K562 (cell line): ENCODE results near the gene RNF19B. TPM values are rescaled to one million over a fixed set of nuclear protein-coding genes. Genes with fewer than 3 reads are reported as not detected.

Experiments used
- ATAC-seq: fragments of 200-7000 bp; cut with Tn5 transposase; 3 replicates; pipeline ENCODE4 v1.9.1; 2020; ENCODE audit warnings: moderate library complexity
- BruUV-seq: library from RNA; stranded (reverse); fragments of 400-500 nt; replicated peaks from 2 replicates; lab custom pipeline; 2021; lab: Mats Ljungman, UMichigan
- CTCF ChIA-PET: fragments of 300-600 bp; formaldehyde crosslinking; extraction: SDS; loops from one replicate; lab custom pipeline; 2021; ENCODE audit warnings: low intra/inter-chr PET ratio; lab: Yijun Ruan, JAX
- POLR2A ChIA-PET: fragments of 300-600, 350-650 bp; sonication (Branson Sonifier 250); formaldehyde crosslinking; extraction: SDS; loops from one replicate; lab custom pipeline; 2021; ENCODE audit warnings: antibody characterized with exemption, inconsistent platforms; lab: Yijun Ruan, JAX
- DNase-seq, 4 experiments: peaks; one replicate each; pipeline versions ENCODE4 v3.0.0 to v3.0.0-alpha.2; 2011 to 2018; ENCODE audit warnings: low spot score in 3 of 4, mixed read lengths in 3 of 4; ENCODE audit errors: extremely low read depth in 1 of 4
- FAIRE-seq: peaks from 2 replicates; lab custom pipeline; 2011; peaks lifted over from hg19 to GRCh38; lab: Jason Lieb, UNC
- H2AFZ ChIP-seq: 2 replicates; pipeline ENCODE4 v1.6.0; 2011; ENCODE audit warnings: low read depth, low read length, control low read depth, inconsistent platforms
- H3K27ac ChIP-seq: fragments of 200-600 bp; 3 replicates; pipeline ENCODE4 v1.8.0; 2011; ENCODE audit warnings: low read depth, mild to moderate bottlenecking, control low read depth, inconsistent platforms, low read length, moderate library complexity, mixed read lengths; ENCODE audit errors: extremely low read depth
- H3K27me3 ChIP-seq, 2 experiments: fragments of 300-600 bp in 1 of 2; 2 replicates in 1 of 2; 3 replicates in 1 of 2; pipeline versions ENCODE4 v1.6.0 to v1.8.0; 2011; ENCODE audit warnings: inconsistent platforms in 2 of 2, low read length in 2 of 2, mild to moderate bottlenecking in 1 of 2, mixed read lengths in 1 of 2, moderate library complexity in 1 of 2; ENCODE audit not compliant: control insufficient read depth in 2 of 2, insufficient read depth in 2 of 2
- H3K36me3 ChIP-seq: fragments of 300-600 bp; 3 replicates; pipeline ENCODE4 v1.8.0; 2011; ENCODE audit warnings: mild to moderate bottlenecking, low read length, inconsistent platforms; ENCODE audit not compliant: control insufficient read depth, insufficient read depth
- H3K4me1 ChIP-seq, 2 experiments: fragments of 200-600 bp in 1 of 2; replicated peaks in 1 of 2; 2 replicates in 1 of 2; 3 replicates in 1 of 2; pipeline versions ENCODE4 v1.5.1 to v1.8.0; 2011; ENCODE audit warnings: inconsistent platforms in 2 of 2, low read length in 2 of 2, mild to moderate bottlenecking in 1 of 2, mixed read lengths in 1 of 2, moderate library complexity in 1 of 2; ENCODE audit not compliant: control insufficient read depth in 2 of 2, insufficient read depth in 2 of 2
- H3K4me2 ChIP-seq: 2 replicates; pipeline ENCODE4 v1.6.1; 2011; ENCODE audit warnings: low read length, control low read depth, inconsistent platforms, mixed read lengths; ENCODE audit not compliant: insufficient read depth
- H3K4me3 ChIP-seq: fragments of 200-600 bp; sonication (generic), shearing (Covaris generic); 2 replicates; pipeline ENCODE4 v1.5.1; 2016; ENCODE audit warnings: control low read depth, inconsistent platforms
- H3K79me2 ChIP-seq: fragments of 200-600 bp; 3 replicates; pipeline ENCODE4 v1.8.0; 2011; ENCODE audit warnings: low read length, inconsistent platforms; ENCODE audit not compliant: control insufficient read depth, insufficient read depth
- H3K9ac ChIP-seq, 2 experiments: 2 replicates each; pipeline versions ENCODE4 v1.6.0 to v1.6.1; 2011; ENCODE audit warnings: low read depth in 2 of 2, low read length in 2 of 2, control low read depth in 1 of 2, inconsistent platforms in 1 of 2, mild to moderate bottlenecking in 1 of 2, mixed read lengths in 1 of 2; ENCODE audit not compliant: insufficient read depth in 1 of 2
- H3K9me1 ChIP-seq: one replicate; pipeline ENCODE4 v1.6.0; 2011; ENCODE audit warnings: inconsistent platforms, mild to moderate bottlenecking, low read length, moderate library complexity; ENCODE audit not compliant: control insufficient read depth, insufficient read depth
- H3K9me3 ChIP-seq: replicated peaks from 2 replicates; pipeline ENCODE4 v1.5.1; 2011; ENCODE audit warnings: low read depth, low read length, inconsistent platforms; ENCODE audit not compliant: control insufficient read depth, insufficient read depth
- H4K20me1 ChIP-seq: replicated peaks from 2 replicates; pipeline ENCODE4 v1.6.1; 2011; ENCODE audit warnings: low read length, inconsistent platforms, mixed read lengths; ENCODE audit not compliant: control insufficient read depth, insufficient read depth
- ARNT ChIP-seq, 2 experiments: fragments of 450-650 bp; IDR thresholded peaks; 2 replicates each; pipeline ENCODE4 v1.6.1; 2016; ENCODE audit warnings: mild to moderate bottlenecking in 1 of 2
- CSDE1 ChIP-seq, 2 experiments: fragments of 450-650 bp; IDR thresholded peaks; 2 replicates each; pipeline ENCODE4 v1.6.1; 2016; ENCODE audit warnings: mild to moderate bottlenecking in 1 of 2
- DPF2 ChIP-seq: fragments of 450-650 bp; IDR thresholded peaks from 2 replicates; pipeline ENCODE4 v1.6.1; 2016
- ESRRB ChIP-seq: fragments of 250-450 bp; sonication (Bioruptor Pico); IDR thresholded peaks from 2 replicates; pipeline ENCODE4 v1.5.0; 2020; ENCODE audit warnings: mild to moderate bottlenecking, moderate library complexity, borderline replicate concordance
- GABPA ChIP-seq: fragments of 200-800 bp; sonication (Bioruptor generic); conservative IDR thresholded peaks from 2 replicates; pipeline ENCODE4 v1.6.1; 2016; ENCODE audit warnings: low read depth, missing genetic modification characterization, missing compliant biosample characterization
- MAZ ChIP-seq, 2 experiments: fragments of 450-650 bp in 1 of 2; sonication (generic) in 1 of 2; formaldehyde crosslinking; IDR thresholded peaks in 1 of 2; conservative IDR thresholded peaks in 1 of 2; 2 replicates each; pipeline versions ENCODE4 v1.4.0 to v1.5.0; 2020; ENCODE audit warnings: mild to moderate bottlenecking in 1 of 2, missing genetic modification reagents in 1 of 2
- MCM2 ChIP-seq: fragments of 450-650 bp; IDR thresholded peaks from 2 replicates; pipeline ENCODE4 v1.6.1; 2017; ENCODE audit warnings: low read depth, mild to moderate bottlenecking
- NR2C2 ChIP-seq, 2 experiments: fragments of 200-800 bp in 1 of 2; sonication (Bioruptor generic) in 1 of 2; sonication (generic) in 1 of 2; formaldehyde crosslinking in 1 of 2; IDR thresholded peaks; 2 replicates each; pipeline versions ENCODE4 v1.6.1 to v1.8.0; 2016 to 2022; ENCODE audit warnings: mild to moderate bottlenecking in 1 of 2, missing compliant biosample characterization in 1 of 2, missing genetic modification characterization in 1 of 2, missing genetic modification reagents in 1 of 2
- PBX2 ChIP-seq, 2 experiments: IDR thresholded peaks in 1 of 2; conservative IDR thresholded peaks in 1 of 2; 2 replicates each; pipeline ENCODE4 v1.6.1; 2016; ENCODE audit warnings: low read depth in 2 of 2, mild to moderate bottlenecking in 1 of 2, missing compliant biosample characterization in 1 of 2, missing genetic modification characterization in 1 of 2, moderate library complexity in 1 of 2
- ZBTB1 ChIP-seq: sonication (generic); formaldehyde crosslinking; IDR thresholded peaks from 2 replicates; pipeline ENCODE4 v1.8.1; 2023; ENCODE audit warnings: missing genetic modification reagents, low read depth, mild to moderate bottlenecking, borderline replicate concordance
- ZKSCAN1 ChIP-seq: fragments of 150-350 bp; IDR thresholded peaks from 2 replicates; pipeline ENCODE4 v1.6.1; 2016; ENCODE audit warnings: low read depth, low read length
- ZNF121 ChIP-seq: sonication (generic); formaldehyde crosslinking; conservative IDR thresholded peaks from 2 replicates; pipeline ENCODE4 v1.8.0; 2022; ENCODE audit warnings: missing genetic modification reagents
- ZNF395 ChIP-seq: fragments of 200-800 bp; sonication (Bioruptor generic); IDR thresholded peaks from 2 replicates; pipeline ENCODE4 v1.6.1; 2017; ENCODE audit warnings: missing genetic modification characterization, missing compliant biosample characterization
- WGBS: fragments of 100-300 bp; shearing (Covaris generic); methylation state at CpG from one replicate; pipeline ENCODE4 v1.1.6; 2016; ENCODE audit warnings: low coverage, mixed read lengths; ENCODE audit not compliant: insufficient coverage; ENCODE audit errors: missing lambda C conversion rate; 5-methylcytosine and 5-hydroxymethylcytosine counted together
- in situ Hi-C: fragments of 300-500 bp; cut with MboI; formaldehyde crosslinking; loops from 4 replicates; pipeline ENCODE4 v1.15.0; 2018; ENCODE audit warnings: inconsistent platforms, mixed read lengths
- intact Hi-C: fragments of 100-400 bp; cut with micrococcal nuclease; formaldehyde crosslinking; loops from 2 replicates; pipeline ENCODE4 v1.14.2; 2022
- polyA plus RNA-seq, 8 experiments: library from polyadenylated mRNA; depleted of rRNA in 4 of 8; stranded (reverse) in 5 of 8; unstranded in 3 of 8; fragments of >200 nt; fragmentation: Nextera tagmentation in 2 of 8; fragmentation: Illumina TruSeq in 1 of 8; extraction: Ambion mirVana in 2 of 8; extraction: Trizol in 1 of 8; gene quantifications; 2 replicates each; pipeline versions ENCODE4 v1.2.1 to v1.2.3, GENCODE V29; 2011 to 2014; ENCODE audit warnings: inconsistent platforms in 1 of 8, missing spikeins in 1 of 8
- total RNA-seq, 7 experiments: library from RNA; depleted of rRNA in 6 of 7; stranded (reverse); fragments of >200 nt in 6 of 7; fragmentation: Illumina TruSeq in 2 of 7; extraction: Trizol in 2 of 7; gene quantifications; 2 replicates each; pipeline versions ENCODE4 v1.2.1 to v1.2.3, GENCODE V29; 2011 to 2021; ENCODE audit warnings: low replicate concordance in 1 of 7
- TF ChIP-seq, protein P1 (sequence below): fragments of 450-650 bp; formaldehyde crosslinking; IDR thresholded peaks from 2 replicates; pipeline ENCODE4 v1.4.0; 2020; ENCODE audit warnings: mild to moderate bottlenecking, moderate library complexity
- TF ChIP-seq, protein P2 (sequence below): fragments of 250-450 bp; sonication (Bioruptor Pico); IDR thresholded peaks from 2 replicates; pipeline ENCODE4 v1.9.0; 2021; ENCODE audit warnings: mild to moderate bottlenecking

RNF19B gene
- total and polyA plus RNA-seq, 9 of the 15 experiments (the other 6 are each of a cell fraction or from before 2014, with no cell fraction given), result 2.6 to 14.9 (median 10.1) TPM

GRCh38 chr1:32901823-32902534, 62.6 kb downstream of the RNF19B start:
- in situ Hi-C loops (no loop called here), intact Hi-C loops (no loop called here)
- Histone ChIP-seq H3K4me2 (peak overlapping the region; percentile 67), H3K27me3 (peaks cover 9 to 54% of the 10 kb centered on the region in 2 experiments), H3K79me2 (no peaks in the 10 kb centered on the region), H3K9me3 (no peaks in the 10 kb centered on the region), H3K9ac (peak overlapping the region; percentile 47 to 89; a peak in 3 of 4 replicates), H3K9me1 (no peaks in the 10 kb centered on the region), H4K20me1 (peaks cover 10% of the 10 kb centered on the region; the same call in 1 of the 2 replicates), H3K36me3 (no peaks in the 10 kb centered on the region), H2AFZ (peak overlapping the region; percentile 74), H3K4me3 (peak overlapping the region; percentile 49), H3K4me1 (peaks cover 6 to 15% of the 10 kb centered on the region in 2 experiments; a peak in 4 of 5 replicates), H3K27ac (no peak overlapping the region)
- ATAC-seq (no peak), DNase-seq (no peak), FAIRE-seq (no peak)
- CTCF ChIA-PET, result no interaction called here
- POLR2A ChIA-PET, result no interaction called here
- no TSS peak for BruUV-seq
- 17% methylated on average over 23 of the region's 24 CpGs for WGBS
- TF ChIP-seq MAZ (CRISPR knock-in tag; conservative IDR thresholded peaks at IDR 0.05 in 1 of 2, IDR thresholded peaks at IDR 0.05 in 1 of 2), result 0 out of 4 replicates have a peak, but pooled peaks of 1 of the 2 experiments have one; percentile 6
- TF ChIP-seq MCM2, result no peak
- no peak for TF ChIP-seq PBX2 (CRISPR knock-in tag; IDR thresholded peaks at IDR 0.05; ENCODE audit: low read depth)
- no peak for TF ChIP-seq PBX2 (tag; conservative IDR thresholded peaks at IDR 0.05; ENCODE audit: low read depth)
- 0 out of 2 replicates have a peak, but pooled peaks have one; percentile 7 for TF ChIP-seq GABPA (tag)
- no peak for TF ChIP-seq DPF2
- TF ChIP-seq ZNF121 (CRISPR knock-in tag), result no peak
- no peak for TF ChIP-seq ZBTB1
- no peak for TF ChIP-seq ZNF395 (CRISPR knock-in tag)
- no peak for TF ChIP-seq CSDE1 (IDR thresholded peaks at IDR 0.05)
- TF ChIP-seq, protein P1, sequence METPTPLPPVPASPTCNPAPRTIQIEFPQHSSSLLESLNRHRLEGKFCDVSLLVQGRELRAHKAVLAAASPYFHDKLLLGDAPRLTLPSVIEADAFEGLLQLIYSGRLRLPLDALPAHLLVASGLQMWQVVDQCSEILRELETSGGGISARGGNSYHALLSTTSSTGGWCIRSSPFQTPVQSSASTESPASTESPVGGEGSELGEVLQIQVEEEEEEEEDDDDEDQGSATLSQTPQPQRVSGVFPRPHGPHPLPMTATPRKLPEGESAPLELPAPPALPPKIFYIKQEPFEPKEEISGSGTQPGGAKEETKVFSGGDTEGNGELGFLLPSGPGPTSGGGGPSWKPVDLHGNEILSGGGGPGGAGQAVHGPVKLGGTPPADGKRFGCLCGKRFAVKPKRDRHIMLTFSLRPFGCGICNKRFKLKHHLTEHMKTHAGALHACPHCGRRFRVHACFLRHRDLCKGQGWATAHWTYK (CRISPR knock-in tag), result no peak
- TF ChIP-seq, protein P2, sequence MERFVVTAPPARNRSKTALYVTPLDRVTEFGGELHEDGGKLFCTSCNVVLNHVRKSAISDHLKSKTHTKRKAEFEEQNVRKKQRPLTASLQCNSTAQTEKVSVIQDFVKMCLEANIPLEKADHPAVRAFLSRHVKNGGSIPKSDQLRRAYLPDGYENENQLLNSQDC (CRISPR knock-in tag), result no peak
- TF ChIP-seq ARNT (IDR thresholded peaks at IDR 0.05), result no peak
- 0 out of 2 replicates have a peak, but pooled peaks have one; percentile 29 for TF ChIP-seq NR2C2 (CRISPR knock-in tag; IDR thresholded peaks at IDR 0.05)
- no peak for TF ChIP-seq NR2C2 (tag; IDR thresholded peaks at IDR 0.05)
- no peak for TF ChIP-seq ESRRB (CRISPR knock-in tag)
- TF ChIP-seq ZKSCAN1, result peak; percentile 96
